ENCODE results near the gene GMDS.

DNA sequence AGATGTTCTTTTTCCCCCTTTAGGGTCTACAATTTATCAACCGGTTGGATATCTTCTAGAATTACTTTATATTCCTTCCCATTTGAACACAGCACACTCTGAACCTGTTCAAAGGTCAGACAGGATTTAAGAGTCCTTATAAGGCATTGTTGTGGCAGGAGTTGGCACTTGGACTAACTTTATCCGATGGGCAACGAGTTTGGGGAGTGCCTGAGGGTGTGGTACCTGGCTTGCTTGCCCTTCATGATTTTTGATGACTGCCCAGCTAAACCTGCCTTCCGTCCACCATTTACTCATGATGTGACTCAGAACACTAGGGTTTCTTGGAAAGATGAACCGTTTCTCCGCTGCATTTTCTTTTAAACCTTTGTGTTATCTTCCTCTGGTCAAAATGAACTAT, 350.5 kb downstream of the GMDS start:
- TF ChIP-seq CTCF (IDR thresholded peaks at IDR 0.05; ENCODE audit: borderline replicate concordance, extremely low read depth, low read length, poor library complexity, severe bottlenecking) (no peak), EZH2 (IDR thresholded peaks at IDR 0.05; ENCODE audit: borderline replicate concordance, low read depth, low read length, severe bottlenecking) (no peak)

All from DND-41 (cell line).